Esophagus squamous epithelium (tissue), 4 donors: ENCODE data around the gene RAP1B.

Experiments used
- POLR2A ChIP-seq, 4 donors: fragments of 450-650 bp; IDR thresholded peaks; one replicate each; pipeline ENCODE4 v1.6.1; 2017; ENCODE audit warnings: antibody characterized with exemption in 4 of 4, mild to moderate bottlenecking in 4 of 4, moderate library complexity in 3 of 4
- TF ChIP-seq, protein P1 (sequence below), 6 experiments: fragments of 450-650 bp in 4 of 6; fragments of 200-600 bp in 2 of 6; sonication (generic) in 2 of 6; IDR thresholded peaks; one replicate each; pipeline ENCODE4 v1.5.1; 2016 to 2019; ENCODE audit warnings: antibody characterized with exemption in 6 of 6, mild to moderate bottlenecking in 4 of 6, moderate library complexity in 4 of 6

GRCh38 chr12:68627673-68628319, 17.1 kb downstream of the RAP1B start:
- TF ChIP-seq, protein P1, sequence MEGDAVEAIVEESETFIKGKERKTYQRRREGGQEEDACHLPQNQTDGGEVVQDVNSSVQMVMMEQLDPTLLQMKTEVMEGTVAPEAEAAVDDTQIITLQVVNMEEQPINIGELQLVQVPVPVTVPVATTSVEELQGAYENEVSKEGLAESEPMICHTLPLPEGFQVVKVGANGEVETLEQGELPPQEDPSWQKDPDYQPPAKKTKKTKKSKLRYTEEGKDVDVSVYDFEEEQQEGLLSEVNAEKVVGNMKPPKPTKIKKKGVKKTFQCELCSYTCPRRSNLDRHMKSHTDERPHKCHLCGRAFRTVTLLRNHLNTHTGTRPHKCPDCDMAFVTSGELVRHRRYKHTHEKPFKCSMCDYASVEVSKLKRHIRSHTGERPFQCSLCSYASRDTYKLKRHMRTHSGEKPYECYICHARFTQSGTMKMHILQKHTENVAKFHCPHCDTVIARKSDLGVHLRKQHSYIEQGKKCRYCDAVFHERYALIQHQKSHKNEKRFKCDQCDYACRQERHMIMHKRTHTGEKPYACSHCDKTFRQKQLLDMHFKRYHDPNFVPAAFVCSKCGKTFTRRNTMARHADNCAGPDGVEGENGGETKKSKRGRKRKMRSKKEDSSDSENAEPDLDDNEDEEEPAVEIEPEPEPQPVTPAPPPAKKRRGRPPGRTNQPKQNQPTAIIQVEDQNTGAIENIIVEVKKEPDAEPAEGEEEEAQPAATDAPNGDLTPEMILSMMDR (IDR thresholded peaks at IDR 0.05) = no peak
- no peak for TF ChIP-seq POLR2A (IDR thresholded peaks at IDR 0.05)
